Activated CD4-positive, alpha-beta T cell treated with anti-CD3 and anti-CD28 coated beads, Interleukin-2, amount 10 ng/mL, durations not matched to agents 7 days and 5 days (primary cell): Measurements from ENCODE around the gene NAGA. TPM values are rescaled to one million over a fixed set of nuclear protein-coding genes. Genes with fewer than 3 reads are reported as not detected.
A peak's percentile ranks its signal among the peaks of the same experiment; 100 is the strongest.
"Not testable (repeated sequence)": the region's sequence is repeated elsewhere in the genome, so short reads cannot be mapped to it uniquely, and the experiment has no call there.

Experiments
- CTCF ChIA-PET: fragments of 350-600 bp; sonication (Branson Sonifier 250); formaldehyde crosslinking; loops from one replicate; lab custom pipeline; 2021; ENCODE audit warnings: antibody characterized with exemption; lab: Charles Lee
- POLR2A ChIA-PET: fragments of 350-600 bp; sonication (Branson Sonifier 250); formaldehyde crosslinking; loops from one replicate; lab custom pipeline; 2021; ENCODE audit warnings: antibody characterized with exemption; lab: Charles Lee
- DNase-seq: peaks from one replicate; pipeline ENCODE4 v3.0.0-alpha.2; 2020
- H3K27ac Mint-ChIP-seq: one replicate; pipeline ENCODE4 v1.8.0; 2021; ENCODE audit warnings: mild to moderate bottlenecking, moderate library complexity, mixed read lengths
- H3K27me3 Mint-ChIP-seq: one replicate; pipeline ENCODE4 v1.8.0; 2021; ENCODE audit warnings: mixed read lengths
- H3K36me3 Mint-ChIP-seq: one replicate; pipeline ENCODE4 v1.8.0; 2021; ENCODE audit warnings: low read depth, mixed read lengths
- H3K4me1 Mint-ChIP-seq: one replicate; pipeline ENCODE4 v1.8.0; 2021; ENCODE audit warnings: mixed read lengths
- H3K4me3 Mint-ChIP-seq: one replicate; pipeline ENCODE4 v1.8.0; 2021; ENCODE audit warnings: mild to moderate bottlenecking, moderate library complexity, mixed read lengths
- H3K9me3 Mint-ChIP-seq: one replicate; pipeline ENCODE4 v1.8.0; 2021; ENCODE audit warnings: mixed read lengths
- total RNA-seq, 2 experiments: library from RNA; stranded (reverse); gene quantifications; one replicate each; pipeline ENCODE4 v1.2.3, GENCODE V29; 2021

NAGA gene
- total RNA-seq, 2 experiments from 2014 or later, result 22.4 to 23.0 TPM

- ChIA-PET CTCF (interaction anchor here (1.0 kb wide), 1 partner anchor 11 kb away, joined by 3 read pairs; no protein-coding TSS in a partner anchor), POLR2A (no interaction called here)
- Mint-ChIP-seq H3K36me3 (peaks cover 3% of the 10 kb centered on the region), H3K9me3 (no peaks in the 10 kb centered on the region), H3K27ac (peak overlapping the region; percentile 83), H3K27me3 (no peaks in the 10 kb centered on the region), H3K4me1 (peaks cover 50% of the 10 kb centered on the region), H3K4me3 (peak overlapping the region; percentile 49)
- DNase-seq, result no peak
Measured at GRCh38 chr22:42073621-42074041, 3.0 kb upstream of the NAGA start.

GRCh38 chr22:42072606-42073330, 2.2 kb upstream of the NAGA start:
- H3K27ac Mint-ChIP-seq, result peak overlapping the region; percentile 62
- DNase-seq, result no peak
- no peaks in the 10 kb centered on the region for H3K27me3 Mint-ChIP-seq
- peaks cover 48% of the 10 kb centered on the region for H3K4me1 Mint-ChIP-seq
- peak overlapping the region; percentile 49 for H3K4me3 Mint-ChIP-seq
- ChIA-PET POLR2A (no interaction called here), CTCF (no interaction called here)
- peaks cover 7% of the 10 kb centered on the region for H3K36me3 Mint-ChIP-seq
- H3K9me3 Mint-ChIP-seq, result no peaks in the 10 kb centered on the region

GRCh38 chr22:42071508-42071907, 896 bp upstream of the NAGA start:
- H3K27me3 Mint-ChIP-seq, result not testable (repeated sequence)

GRCh38 chr22:42069801-42070516, 653 bp downstream of the NAGA start:
- no peak for DNase-seq
- POLR2A ChIA-PET, result interaction anchor here (0.6 to 1.3 kb wide), 2 partner anchors 21 to 54 kb away, joined by 4 to 5 read pairs; partner anchors contain the start of gene NDUFA6
- Mint-ChIP-seq H3K4me3 (peak overlapping the region; percentile 87), H3K27ac (peak overlapping the region; percentile 93), H3K36me3 (peaks cover 20% of the 10 kb centered on the region), H3K27me3 (no peaks in the 10 kb centered on the region), H3K9me3 (no peaks in the 10 kb centered on the region), H3K4me1 (peaks cover 45% of the 10 kb centered on the region)
- CTCF ChIA-PET, result interaction anchor here (1.1 to 2.1 kb wide), 4 partner anchors 9 to 112 kb away, joined by 3 to 10 read pairs (median 6); partner anchors contain the start of genes NDUFA6 and SMDT1

More at GRCh38 chr22:42071508-42071907, 896 bp upstream of the NAGA start:
- H3K9me3 Mint-ChIP-seq, DNase-seq, CTCF ChIA-PET: not testable (repeated sequence)
- Mint-ChIP-seq H3K27ac (peak overlapping the region; percentile 93), H3K4me1 (peaks cover 50% of the 10 kb centered on the region), H3K36me3 (peaks cover 12% of the 10 kb centered on the region), H3K4me3 (peak overlapping the region; percentile 87)
- POLR2A ChIA-PET, result interaction anchor here (0.6 to 1.3 kb wide), 2 partner anchors 19 to 368 kb away, joined by 4 to 5 read pairs; partner anchors contain the start of gene NDUFA6

- H3K4me1 Mint-ChIP-seq, result peaks cover 37% of the 10 kb centered on the region
- ChIA-PET POLR2A (no interaction called here), CTCF (interaction anchor here (1.2 kb wide), 1 partner anchor 22 kb away, joined by 3 read pairs; no protein-coding TSS in a partner anchor)
- H3K4me3 Mint-ChIP-seq, result no peak overlapping the region
- peaks cover 28% of the 10 kb centered on the region for H3K36me3 Mint-ChIP-seq
- H3K27me3 Mint-ChIP-seq, result no peaks in the 10 kb centered on the region
- H3K9me3 Mint-ChIP-seq, result no peaks in the 10 kb centered on the region
- H3K27ac Mint-ChIP-seq, result no peak overlapping the region
- no peak for DNase-seq
Measured at GRCh38 chr22:42068291-42068690, 2.3 kb downstream of the NAGA start.

- CTCF ChIA-PET, result interaction anchor here (1.2 kb wide), 1 partner anchor 22 kb away, joined by 3 read pairs; no protein-coding TSS in a partner anchor
- DNase-seq, result no peak
- peaks cover 33% of the 10 kb centered on the region for H3K36me3 Mint-ChIP-seq
- peaks cover 33% of the 10 kb centered on the region for H3K4me1 Mint-ChIP-seq
- H3K27ac Mint-ChIP-seq, result no peak overlapping the region
- H3K27me3 Mint-ChIP-seq, result no peaks in the 10 kb centered on the region
- no peak overlapping the region for H3K4me3 Mint-ChIP-seq
- POLR2A ChIA-PET, result no interaction called here
- no peaks in the 10 kb centered on the region for H3K9me3 Mint-ChIP-seq
Measured at GRCh38 chr22:42067671-42068251, 2.9 kb downstream of the NAGA start.

- Mint-ChIP-seq H3K4me1 (peaks cover 29% of the 10 kb centered on the region), H3K9me3 (no peaks in the 10 kb centered on the region), H3K27me3 (no peaks in the 10 kb centered on the region), H3K36me3 (peaks cover 38% of the 10 kb centered on the region), H3K4me3 (no peak overlapping the region), H3K27ac (no peak overlapping the region)
- CTCF ChIA-PET, result interaction anchor here (0.6 kb wide), 1 partner anchor 32 kb away, joined by 3 read pairs; no protein-coding TSS in a partner anchor
- POLR2A ChIA-PET, result no interaction called here
- no peak for DNase-seq
Measured at GRCh38 chr22:42066937-42067336, 3.7 kb downstream of the NAGA start.

- H3K27ac Mint-ChIP-seq, result no peak overlapping the region
- ChIA-PET CTCF (interaction anchor here (0.6 kb wide), 1 partner anchor 33 kb away, joined by 3 read pairs; no protein-coding TSS in a partner anchor), POLR2A (no interaction called here)
- peaks cover 23% of the 10 kb centered on the region for H3K4me1 Mint-ChIP-seq
- H3K9me3 Mint-ChIP-seq, result no peaks in the 10 kb centered on the region
- DNase-seq, result no peak
- peaks cover 38% of the 10 kb centered on the region for H3K36me3 Mint-ChIP-seq
- no peaks in the 10 kb centered on the region for H3K27me3 Mint-ChIP-seq
- H3K4me3 Mint-ChIP-seq, result no peak overlapping the region
Measured at GRCh38 chr22:42066126-42066761, 4.4 kb downstream of the NAGA start.

- Mint-ChIP-seq H3K4me3 (no peak overlapping the region), H3K27ac (no peak overlapping the region), H3K9me3 (no peaks in the 10 kb centered on the region), H3K36me3 (peaks cover 44% of the 10 kb centered on the region), H3K4me1 (peaks cover 16% of the 10 kb centered on the region), H3K27me3 (no peaks in the 10 kb centered on the region)
- POLR2A ChIA-PET, result no interaction called here
- no peak for DNase-seq
- CTCF ChIA-PET, result interaction anchor here (0.6 to 1.0 kb wide), 2 partner anchors 25 to 102 kb away, joined by 3 to 4 read pairs; partner anchors contain the start of gene NDUFA6
Measured at GRCh38 chr22:42065438-42066125, 5.0 kb downstream of the NAGA start.

- Mint-ChIP-seq H3K36me3 (peaks cover 53% of the 10 kb centered on the region), H3K27me3 (no peaks in the 10 kb centered on the region), H3K9me3 (no peaks in the 10 kb centered on the region), H3K27ac (no peak overlapping the region), H3K4me3 (no peak overlapping the region), H3K4me1 (peaks cover 10% of the 10 kb centered on the region)
- ChIA-PET CTCF (interaction anchor here (1.0 kb wide), 1 partner anchor 26 kb away, joined by 4 read pairs; the partner anchor contains the start of gene NDUFA6), POLR2A (no interaction called here)
- no peak for DNase-seq
Measured at GRCh38 chr22:42064629-42065028, 6.0 kb downstream of the NAGA start.

- Mint-ChIP-seq H3K27me3 (no peaks in the 10 kb centered on the region), H3K4me1 (peaks cover 2% of the 10 kb centered on the region), H3K4me3 (no peak overlapping the region), H3K27ac (no peak overlapping the region), H3K36me3 (peaks cover 67% of the 10 kb centered on the region), H3K9me3 (peaks cover 6% of the 10 kb centered on the region)
- ChIA-PET POLR2A (no interaction called here), CTCF (interaction anchor here (0.6 to 1.0 kb wide), 2 partner anchors 11 to 447 kb away, joined by 3 read pairs; partner anchors contain the start of gene PHETA2)
- no peak for DNase-seq
Measured at GRCh38 chr22:42062506-42063170, 8.0 kb downstream of the NAGA start.
